B cell (primary cell): Measurements from ENCODE around the gene PI4KA.
"Not testable (repeated sequence)": the region's sequence is repeated elsewhere in the genome, so short reads cannot be mapped to it uniquely, and the experiment has no call there.

Experiments
- CTCF ChIP-seq: fragments of 200-600 bp; IDR thresholded peaks from one replicate; pipeline ENCODE4 v1.8.0; 2022; ENCODE audit warnings: antibody characterized with exemption, mild to moderate bottlenecking
- EZH2 ChIP-seq: IDR thresholded peaks from 2 replicates; pipeline ENCODE4 v1.6.1; 2012; ENCODE audit warnings: borderline replicate concordance, low read depth, mild to moderate bottlenecking, moderate library complexity, low read length; ENCODE audit not compliant: insufficient read depth, poor library complexity, severe bottlenecking

DNA sequence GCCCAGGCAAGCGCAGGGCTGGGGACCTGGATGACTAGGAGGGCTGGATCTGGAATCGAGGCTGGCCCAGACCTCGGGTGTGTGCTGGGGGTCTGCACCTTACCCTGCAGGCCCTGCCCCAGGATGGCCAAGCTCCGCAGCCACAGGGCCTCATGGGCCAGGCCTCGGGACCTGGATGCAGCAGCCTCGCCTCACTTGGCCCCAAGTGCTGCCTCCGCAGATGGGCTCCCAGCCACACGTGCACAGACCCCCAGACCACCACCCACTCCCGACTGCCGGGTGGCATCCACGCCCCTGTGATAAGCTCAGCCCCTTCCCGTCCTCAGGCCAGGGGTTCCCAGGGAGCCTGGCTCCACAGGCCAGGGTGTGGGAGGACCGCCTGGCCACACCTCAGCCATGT is 188.7 kb downstream of the PI4KA start:
- TF ChIP-seq CTCF, EZH2: not testable (repeated sequence)
